OCI-LY7 (cell line): Measurements from ENCODE around the gene CRACDL. TPM values are rescaled to one million over a fixed set of nuclear protein-coding genes. Genes with fewer than 3 reads are reported as not detected.
"Not testable (repeated sequence)": the region's sequence is repeated elsewhere in the genome, so short reads cannot be mapped to it uniquely, and the experiment has no call there.

Experiments
- BruUV-seq: library from RNA; stranded (reverse); fragments of 400-500 nt; replicated peaks from 2 replicates; lab custom pipeline; 2021; lab: Mats Ljungman, UMichigan
- CTCF ChIA-PET: fragments of 300-600 bp; sonication (Branson Sonifier 250); formaldehyde crosslinking; loops from one replicate; lab custom pipeline; 2022; ENCODE audit warnings: antibody characterized with exemption; ENCODE audit not compliant: unreplicated experiment; lab: Charles Lee
- POLR2A ChIA-PET: fragments of 300-600 bp; sonication (Branson Sonifier 250); formaldehyde crosslinking; loops from one replicate; lab custom pipeline; 2022; ENCODE audit warnings: antibody characterized with exemption; lab: Charles Lee
- DNase-seq: peaks from one replicate; pipeline ENCODE4 v3.0.0-alpha.2; 2015; ENCODE audit warnings: low spot score
- H2AFZ ChIP-seq: fragments of 200-600 bp; sonication (generic), shearing (Covaris generic); 2 replicates; pipeline ENCODE4 v1.6.1; 2014; ENCODE audit warnings: mild to moderate bottlenecking, antibody characterized with exemption, low read length, moderate library complexity
- H3K27ac ChIP-seq: fragments of 200-600 bp; sonication (generic); 2 replicates; pipeline ENCODE4 v1.5.1; 2014; ENCODE audit warnings: mixed run types, low read depth, mild to moderate bottlenecking, moderate library complexity, low read length, inconsistent platforms; ENCODE audit not compliant: poor library complexity, severe bottlenecking
- H3K36me3 ChIP-seq: fragments of 200-600 bp; sonication (generic); 2 replicates; pipeline ENCODE4 v1.6.1; 2014; ENCODE audit warnings: mild to moderate bottlenecking, antibody characterized with exemption, low read length, moderate library complexity, mixed read lengths; ENCODE audit not compliant: insufficient read depth
- H3K4me1 ChIP-seq: fragments of 200-600 bp; sonication (generic); 2 replicates; pipeline ENCODE4 v1.5.1; 2014; ENCODE audit warnings: mild to moderate bottlenecking, low read length; ENCODE audit not compliant: insufficient read depth, poor library complexity, severe bottlenecking
- H3K4me2 ChIP-seq: fragments of 200-600 bp; sonication (generic); 2 replicates; pipeline ENCODE4 v1.6.1; 2014; ENCODE audit warnings: mild to moderate bottlenecking, low read length
- H3K4me3 ChIP-seq: fragments of 200-600 bp; sonication (generic); 2 replicates; pipeline ENCODE4 v1.5.1; 2014; ENCODE audit warnings: mild to moderate bottlenecking, low read depth, low read length; ENCODE audit not compliant: poor library complexity, severe bottlenecking
- H3K79me2 ChIP-seq: fragments of 200-600 bp; sonication (generic); 2 replicates; pipeline ENCODE4 v1.6.1; 2016; ENCODE audit warnings: low read depth, mild to moderate bottlenecking, low read length, moderate library complexity, mixed read lengths; ENCODE audit not compliant: insufficient read depth
- H3K9me2 ChIP-seq: fragments of 200-600 bp; sonication (generic); 2 replicates; pipeline ENCODE4 v1.6.1; 2016; ENCODE audit warnings: mild to moderate bottlenecking, low read length, mixed read lengths; ENCODE audit not compliant: insufficient read depth
- H3K9me3 ChIP-seq: fragments of 200-600 bp; sonication (generic); 2 replicates; pipeline ENCODE4 v1.6.1; 2014; ENCODE audit warnings: mild to moderate bottlenecking, mixed run types, low read length, mixed read lengths
- H4K20me1 ChIP-seq: fragments of 200-600 bp; sonication (generic); 2 replicates; pipeline ENCODE4 v1.6.1; 2014; ENCODE audit warnings: mild to moderate bottlenecking, antibody characterized with exemption, low read length, moderate library complexity, mixed read lengths; ENCODE audit not compliant: insufficient read depth
- CTCF ChIP-seq: fragments of 200-600 bp; sonication (generic); conservative IDR thresholded peaks from 2 replicates; pipeline ENCODE4 v1.5.1; 2014; ENCODE audit warnings: mild to moderate bottlenecking, antibody characterized with exemption, low read length, moderate library complexity, mixed read lengths
- EZH2phosphoT487 ChIP-seq: fragments of 200-600 bp; sonication (generic); IDR thresholded peaks from 2 replicates; pipeline ENCODE4 v1.6.1; 2018; ENCODE audit warnings: low read depth, borderline replicate concordance, mild to moderate bottlenecking, mixed run types, antibody characterized with exemption, low read length, moderate library complexity, mixed read lengths
- intact Hi-C: fragments of 100-400 bp; cut with micrococcal nuclease; formaldehyde crosslinking; loops from one replicate; pipeline ENCODE4 v1.10.0; 2022; ENCODE audit not compliant: unreplicated experiment
- total RNA-seq, 2 experiments: library from RNA; depleted of rRNA in 1 of 2; stranded (reverse); fragments of >200 nt in 1 of 2; shearing (Covaris generic) in 1 of 2; gene quantifications; 2 replicates each; pipeline ENCODE4 v1.2.3, GENCODE V29; 2014 to 2022

CRACDL gene
- total RNA-seq, 2 experiments from 2014 or later: 0.03 to 0.13 TPM

GRCh38 chr2:98759338-98759737 lies 176.7 kb downstream of the CRACDL start:
- intact Hi-C loops: no loop called here
- peak overlapping the region; percentile 78 for H3K4me2 ChIP-seq
- peak overlapping the region; percentile 36 for H3K4me3 ChIP-seq
- no TSS peak for BruUV-seq
- no peaks in the 10 kb centered on the region for H3K9me3 ChIP-seq
- no peaks in the 10 kb centered on the region for H4K20me1 ChIP-seq
- peaks cover 83% of the 10 kb centered on the region for H3K4me1 ChIP-seq
- H3K36me3 ChIP-seq: no peaks in the 10 kb centered on the region
- peak overlapping the region; percentile 70 for H2AFZ ChIP-seq
- ChIA-PET POLR2A (interaction anchor here (0.6 to 1.2 kb wide), 2 partner anchors 12 to 330 kb away, joined by 3 to 5 read pairs; no protein-coding TSS in a partner anchor), CTCF (no interaction called here)
- DNase-seq: peak; percentile 66
- H3K9me2 ChIP-seq: no peaks in the 10 kb centered on the region
- H3K79me2 ChIP-seq: no peaks in the 10 kb centered on the region
- H3K27ac ChIP-seq: peak overlapping the region; percentile 90
- TF ChIP-seq CTCF: no peak
- TF ChIP-seq EZH2phosphoT487: no peak

- peak overlapping the region; percentile 60; the same call in 1 of the 2 replicates for H2AFZ ChIP-seq
- peaks cover 69% of the 10 kb centered on the region for H3K4me1 ChIP-seq
- no peaks in the 10 kb centered on the region for H3K36me3 ChIP-seq
- no peaks in the 10 kb centered on the region for H4K20me1 ChIP-seq
- POLR2A ChIA-PET: interaction anchor here (0.6 to 1.8 kb wide), 3 partner anchors 10 to 29 kb away, joined by 4 to 7 read pairs (median 4); no protein-coding TSS in a partner anchor
- no peaks in the 10 kb centered on the region for H3K79me2 ChIP-seq
- peak overlapping the region; percentile 78 for H3K4me2 ChIP-seq
- no peaks in the 10 kb centered on the region for H3K9me3 ChIP-seq
- peak overlapping the region; percentile 56 for H3K4me3 ChIP-seq
- peak overlapping the region; percentile 90 for H3K27ac ChIP-seq
- CTCF ChIA-PET: interaction anchor here (0.6 kb wide), 1 partner anchor 201 kb away, joined by 3 read pairs; no protein-coding TSS in a partner anchor
- intact Hi-C loops: no loop called here
- TF ChIP-seq CTCF (no peak), EZH2phosphoT487 (no peak)
- H3K9me2 ChIP-seq: no peaks in the 10 kb centered on the region
- no TSS peak for BruUV-seq
- peak; percentile 93 for DNase-seq
These were observed 178.1 kb downstream of the CRACDL start for GRCh38 chr2:98757904-98758421.

- H3K27ac ChIP-seq: no peak overlapping the region
- TF ChIP-seq CTCF (no peak), EZH2phosphoT487 (no peak)
- H3K36me3 ChIP-seq: no peaks in the 10 kb centered on the region
- H3K4me2 ChIP-seq: no peak overlapping the region
- H2AFZ ChIP-seq: no peak overlapping the region
- H4K20me1 ChIP-seq: no peaks in the 10 kb centered on the region
- H3K4me1 ChIP-seq: peaks cover 34% of the 10 kb centered on the region
- ChIA-PET CTCF (no interaction called here), POLR2A (no interaction called here)
- no peaks in the 10 kb centered on the region for H3K9me3 ChIP-seq
- no TSS peak for BruUV-seq
- H3K79me2 ChIP-seq: no peaks in the 10 kb centered on the region
- H3K9me2 ChIP-seq: no peaks in the 10 kb centered on the region
- no peak for DNase-seq
- no peak overlapping the region for H3K4me3 ChIP-seq
- intact Hi-C loops: no loop called here
These were observed 182.2 kb downstream of the CRACDL start for GRCh38 chr2:98753801-98754200.

- H3K9me3 ChIP-seq, H3K27ac ChIP-seq, BruUV-seq, H3K79me2 ChIP-seq, H3K4me3 ChIP-seq, H3K36me3 ChIP-seq, POLR2A ChIA-PET, H3K9me2 ChIP-seq, H4K20me1 ChIP-seq, CTCF ChIA-PET, H3K4me2 ChIP-seq, intact Hi-C loops, H2AFZ ChIP-seq, DNase-seq: not testable (repeated sequence)
- peaks cover 34% of the 10 kb centered on the region for H3K4me1 ChIP-seq
These were observed 183.3 kb downstream of the CRACDL start for GRCh38 chr2:98752711-98753110.
